Dedifferentiated amniotic fluid mesenchymal stem cell (primary cell): ENCODE measurements around the gene AUP1.
"Not testable (repeated sequence)": the region's sequence is repeated elsewhere in the genome, so short reads cannot be mapped to it uniquely, and the experiment has no call there.

Experiments
- DNase-seq: peaks from one replicate; pipeline ENCODE4 v3.0.0-alpha.2; 2016; ENCODE audit errors: extremely low spot score

The AUP1 gene

DNA sequence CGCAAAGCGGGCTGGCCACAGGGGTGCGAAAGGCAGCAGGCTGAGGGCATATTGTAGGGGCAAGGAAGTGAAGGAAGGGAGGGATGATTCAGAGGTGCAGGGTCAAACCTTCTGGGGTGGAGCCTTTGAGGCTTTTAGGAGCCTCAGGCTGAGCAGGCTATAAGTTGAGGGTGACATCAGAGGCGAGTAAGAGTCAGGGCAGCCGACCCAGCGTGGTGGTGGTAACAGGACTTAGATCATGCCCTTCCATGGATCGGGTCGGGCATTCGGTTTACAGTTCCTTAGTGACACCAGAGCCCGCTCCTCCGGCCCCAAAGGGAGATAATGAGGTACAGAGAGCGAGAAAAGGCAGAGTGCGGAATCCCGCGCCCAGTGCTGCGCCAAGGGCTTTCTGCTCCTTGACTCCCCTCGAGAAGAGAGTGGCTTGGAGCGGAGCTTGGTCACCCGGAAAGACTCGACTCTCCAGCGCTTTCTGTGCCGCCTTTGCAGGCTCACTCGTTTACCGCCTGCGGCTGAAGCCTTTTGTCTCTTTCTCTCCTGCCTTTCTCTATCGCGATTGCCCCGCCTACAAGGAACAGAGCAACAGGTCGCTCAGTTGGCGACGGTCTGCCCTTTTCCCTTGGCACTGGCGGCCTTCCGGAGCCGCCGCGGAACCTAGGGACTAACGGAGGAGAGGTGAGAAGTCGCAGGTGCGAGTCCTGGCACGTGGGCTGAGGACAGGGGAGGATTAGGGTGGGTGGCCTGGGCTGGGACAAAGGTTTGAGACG, 30.8 kb downstream of the AUP1 start:
- no peak for DNase-seq

DNA sequence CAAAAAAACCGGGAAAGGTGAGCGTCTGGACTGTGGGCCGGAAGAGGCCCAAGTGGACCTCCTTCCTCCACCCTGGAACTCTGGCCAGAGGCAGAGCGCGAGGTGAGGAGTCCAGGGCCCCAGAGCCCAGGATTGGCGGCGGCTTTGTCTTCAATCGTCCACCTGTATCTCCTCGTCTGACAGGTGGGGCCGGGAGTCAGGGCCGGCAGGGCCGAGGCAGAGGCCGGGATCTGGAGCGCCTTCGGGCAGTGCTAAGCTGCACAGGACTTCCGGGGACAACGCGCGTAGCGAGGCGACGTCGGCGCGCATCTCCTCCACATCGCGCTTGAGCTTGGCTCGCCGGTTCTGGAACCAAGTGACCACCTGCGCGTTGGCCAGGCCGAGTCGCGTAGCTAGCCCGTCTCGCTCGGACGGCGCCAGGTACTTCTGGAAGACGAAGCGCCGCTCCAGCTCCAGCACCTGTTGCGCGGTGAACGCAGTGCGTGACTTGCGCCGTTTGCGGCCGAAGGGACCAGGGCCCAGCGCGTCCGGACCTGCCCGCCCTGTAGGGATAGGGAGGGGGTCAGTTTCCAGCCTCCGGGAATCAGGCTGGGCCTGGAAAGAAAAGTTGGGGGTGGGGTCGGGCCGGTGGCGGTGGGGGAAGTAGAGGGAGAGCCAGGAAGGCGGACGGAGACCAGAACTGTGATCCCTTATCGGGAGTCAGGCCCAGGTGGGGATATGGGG, 31.6 kb downstream of the AUP1 start:
- DNase-seq, result no peak

GRCh38 chr2:74496997-74497776, 32.3 kb downstream of the AUP1 start:
- no peak for DNase-seq

DNA sequence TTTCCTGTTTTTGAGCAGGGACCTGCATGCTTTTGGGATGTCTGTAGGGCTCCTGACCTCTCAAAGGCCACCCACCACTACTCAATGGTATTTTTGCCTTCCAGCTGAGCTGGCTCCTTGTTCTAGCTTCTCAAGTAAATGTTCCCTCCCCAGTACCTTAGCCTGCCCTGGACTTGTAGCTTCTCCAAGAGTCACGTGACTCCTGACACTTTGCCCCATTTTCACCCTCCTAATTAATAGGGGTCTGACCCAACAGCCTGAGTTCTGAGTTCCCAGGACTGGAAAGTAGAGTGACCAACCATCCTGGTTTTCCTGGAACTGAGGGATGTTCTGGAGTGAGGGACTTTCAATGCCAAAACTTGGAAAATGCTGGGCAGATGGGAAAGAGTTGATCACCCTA, 34.1 kb downstream of the AUP1 start:
- DNase-seq, result no peak

DNA sequence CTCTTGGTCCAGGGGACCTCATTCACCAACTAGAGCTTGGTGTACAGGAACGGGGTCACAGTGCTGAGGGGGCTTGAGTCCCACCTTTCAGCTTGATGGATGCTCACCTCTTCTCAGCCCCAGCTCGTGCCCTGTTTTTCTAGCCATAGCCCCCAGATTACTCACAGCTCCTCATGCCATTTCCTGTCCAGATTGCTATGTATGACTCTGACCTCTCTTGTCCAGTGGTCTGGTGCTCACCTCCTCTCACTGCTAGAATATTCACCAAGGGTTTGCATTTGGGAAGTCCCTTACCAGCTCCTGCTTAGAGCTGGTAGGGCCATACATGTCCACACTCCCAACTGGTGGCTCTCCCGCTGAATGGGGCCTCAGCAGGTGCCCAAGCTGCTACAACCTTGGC, 36.0 kb downstream of the AUP1 start:
- DNase-seq, result no peak

GRCh38 chr2:74491648-74492544, 37.6 kb downstream of the AUP1 start:
- DNase-seq, result no peak

DNA sequence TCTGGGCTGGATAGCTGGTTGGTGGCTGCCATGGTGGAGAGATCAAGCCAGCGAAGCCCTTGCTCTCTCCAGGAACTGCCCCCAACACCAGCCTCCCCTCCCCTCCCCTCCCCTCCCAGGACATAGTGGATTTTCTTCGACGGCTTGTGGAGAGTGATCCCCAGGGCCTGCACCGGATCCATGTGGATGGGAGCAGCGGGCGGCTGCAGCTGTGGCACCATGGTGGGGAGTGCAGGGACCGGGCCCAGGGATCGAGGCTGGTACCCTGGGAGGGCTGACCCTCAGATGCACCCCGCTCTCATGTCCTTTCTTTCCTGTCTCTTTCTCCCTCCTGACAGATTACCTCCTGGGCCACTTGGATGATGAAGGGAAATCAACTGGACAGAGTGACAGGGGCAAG, 39.6 kb downstream of the AUP1 start:
- no peak for DNase-seq

DNA sequence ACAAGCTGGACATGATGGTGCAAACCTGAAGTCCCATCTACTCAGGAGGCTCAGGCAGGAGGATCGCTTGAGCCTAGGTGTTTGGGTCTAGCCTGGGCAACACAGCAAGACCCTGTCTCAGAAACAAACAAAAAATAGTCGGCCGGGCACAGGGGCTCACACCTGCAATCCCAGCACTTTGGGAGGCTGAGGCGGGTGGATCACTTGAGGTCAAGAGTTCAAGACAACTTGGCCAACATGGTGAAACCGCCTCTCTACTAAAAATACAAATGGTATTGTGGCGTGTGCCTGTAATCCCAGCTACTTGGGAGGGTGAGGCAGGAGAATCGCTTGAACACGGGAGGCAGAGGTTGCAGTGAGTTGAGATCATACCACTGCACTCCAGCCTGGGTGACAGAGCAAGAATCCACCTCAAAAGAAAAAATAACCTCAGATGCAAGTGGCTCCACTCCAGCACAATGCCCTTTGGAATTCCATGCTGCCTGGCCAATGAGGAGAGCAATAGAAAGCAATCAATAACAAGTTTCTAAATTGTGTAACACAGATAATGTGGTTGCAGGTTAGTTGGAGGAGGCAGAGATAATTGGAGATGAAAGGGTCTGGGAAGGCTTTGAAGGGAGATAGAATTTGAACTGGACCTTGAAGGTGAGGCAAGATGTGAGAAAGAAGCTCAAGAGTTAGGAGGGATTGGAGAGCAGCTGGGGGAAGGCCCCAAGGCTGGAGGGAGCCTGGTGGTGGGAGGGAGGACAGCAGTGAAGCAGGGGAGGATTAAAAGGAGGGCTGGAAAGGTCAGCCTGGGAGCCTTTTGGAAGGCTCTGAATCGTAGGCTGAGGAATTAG, 40.6 kb downstream of the AUP1 start:
- no peak for DNase-seq

DNA sequence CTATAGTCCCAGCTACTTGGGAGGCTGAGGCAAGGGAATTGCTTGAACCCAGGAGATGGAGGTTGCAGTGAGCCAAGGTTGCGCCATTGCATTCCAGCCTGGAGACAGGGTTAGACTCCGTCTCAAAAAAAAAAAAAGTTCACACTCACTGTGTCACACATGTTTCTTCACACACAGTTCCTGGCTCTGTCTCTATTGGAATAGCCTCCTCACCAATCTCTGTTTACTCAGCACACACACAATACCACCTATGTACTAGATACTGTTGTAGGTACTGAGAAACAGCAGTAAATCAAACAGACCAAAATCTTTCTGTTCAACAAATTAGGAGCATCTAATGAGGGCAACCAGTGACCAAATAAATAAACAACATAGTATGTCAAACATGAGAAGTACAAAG, 43.4 kb downstream of the AUP1 start:
- no peak for DNase-seq

DNA sequence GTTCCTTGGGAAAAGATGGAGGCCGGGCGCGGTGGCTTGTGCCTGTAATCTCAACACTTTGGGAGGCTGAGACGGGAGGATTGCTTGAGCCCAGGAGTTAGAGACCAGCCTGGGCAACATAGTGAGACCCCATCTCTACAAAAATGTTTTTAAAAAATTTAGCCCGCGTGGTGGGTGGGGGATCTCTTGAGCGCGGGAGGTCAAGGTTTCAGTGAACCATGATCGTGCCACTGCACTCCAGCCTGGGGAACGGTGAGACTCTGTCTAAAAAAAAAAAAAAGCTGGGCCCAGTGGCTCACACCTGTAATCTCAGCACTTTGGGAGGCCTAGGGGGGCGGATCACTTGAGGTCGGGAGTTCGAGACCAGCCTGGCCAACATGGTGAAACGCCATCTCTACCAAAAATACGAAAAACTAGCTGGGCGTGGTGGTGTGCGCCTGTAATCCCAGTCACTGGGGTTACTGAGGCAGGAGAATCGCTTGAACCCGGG, 45.8 kb downstream of the AUP1 start:
- DNase-seq, result not testable (repeated sequence)

GRCh38 chr2:74482801-74483674, 46.5 kb downstream of the AUP1 start, which contains the start of the genes CCDC142 and TTC31:
TSS of gene CCDC142 (minus strand) at chr2:74482998. CDS start at chr2:74482837, 161 bp downstream.
TSS of gene TTC31 (plus strand) at chr2:74483081. CDS start at chr2:74483096, 15 bp downstream.
- DNase-seq, result peak; percentile 91

GRCh38 chr2:74481961-74482800, 47.3 kb downstream of the AUP1 start:
- DNase-seq, result no peak

DNA sequence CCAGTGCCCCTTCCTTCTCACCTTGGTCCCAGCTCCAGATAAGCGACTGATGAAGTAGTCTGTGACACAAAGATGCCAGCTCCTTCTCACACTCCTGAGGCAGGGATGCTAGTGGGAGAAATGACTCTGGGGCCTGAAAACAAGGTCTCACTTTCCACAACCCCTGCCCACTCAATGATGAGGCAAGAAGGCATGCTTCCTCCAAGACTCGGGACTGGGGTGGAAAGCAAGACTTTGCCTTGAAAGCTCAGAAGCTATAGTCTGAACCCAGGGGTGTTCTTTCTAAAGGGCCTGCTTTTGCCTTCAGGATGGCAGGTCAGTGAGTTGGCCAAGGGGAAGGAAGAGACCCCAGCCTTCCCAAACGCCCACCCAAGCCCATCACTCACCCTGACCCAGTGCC, 48.1 kb downstream of the AUP1 start:
- no peak for DNase-seq
